BE2C (cell line): ENCODE data around the gene DGAT2.
A peak's percentile ranks its signal among the peaks of the same experiment; 100 is the strongest.

Source experiments
- DNase-seq: peaks from one replicate; pipeline ENCODE4 v3.0.0-alpha.2; 2020
- H3K27me3 ChIP-seq: fragments of 250-450 bp; sonication (Bioruptor Pico); 2 replicates; pipeline ENCODE4 v1.5.1; 2020; ENCODE audit warnings: mild to moderate bottlenecking
- H3K36me3 ChIP-seq: fragments of 250-450 bp; sonication (Bioruptor Pico); 2 replicates; pipeline ENCODE4 v1.5.1; 2020; ENCODE audit warnings: mild to moderate bottlenecking
- H3K4me1 ChIP-seq: fragments of 250-450 bp; sonication (Bioruptor Pico); 2 replicates; pipeline ENCODE4 v1.5.1; 2020
- H3K4me3 ChIP-seq: 2 replicates; pipeline ENCODE4 v1.5.1; 2011; ENCODE audit warnings: low read depth, low read length
- H3K9me3 ChIP-seq: fragments of 250-450 bp; sonication (Bioruptor Pico); 2 replicates; pipeline ENCODE4 v1.5.1; 2020
- TF ChIP-seq, protein P1 (sequence below): IDR thresholded peaks from 2 replicates; pipeline ENCODE4 v1.5.1; 2012; ENCODE audit warnings: mild to moderate bottlenecking, low read depth, low read length

DGAT2 gene

DNA sequence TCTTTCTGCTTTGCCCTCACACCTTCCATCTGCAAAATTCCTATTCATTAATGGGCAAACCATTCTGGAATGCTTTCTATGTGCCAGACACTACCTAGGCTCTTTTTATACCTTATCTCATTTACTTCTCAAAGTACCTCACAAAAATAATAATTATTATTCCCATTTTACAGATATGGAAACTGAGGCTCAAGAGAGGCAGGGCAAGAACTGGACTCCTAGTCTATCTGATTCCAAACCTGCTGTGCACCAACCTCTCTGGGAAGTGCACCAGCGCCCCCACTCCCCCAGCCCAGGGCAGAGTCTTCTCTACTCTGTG, 826 bp upstream of the DGAT2 start:
- Histone ChIP-seq H3K27me3 (peaks cover 7% of the 10 kb centered on the region; the same call in 1 of the 2 replicates), H3K9me3 (no peaks in the 10 kb centered on the region), H3K4me1 (0 out of 2 replicates have a peak, but pooled peaks cover 3% of the 10 kb centered on the region), H3K4me3 (no peak overlapping the region), H3K36me3 (no peaks in the 10 kb centered on the region)
- TF ChIP-seq, protein P1, sequence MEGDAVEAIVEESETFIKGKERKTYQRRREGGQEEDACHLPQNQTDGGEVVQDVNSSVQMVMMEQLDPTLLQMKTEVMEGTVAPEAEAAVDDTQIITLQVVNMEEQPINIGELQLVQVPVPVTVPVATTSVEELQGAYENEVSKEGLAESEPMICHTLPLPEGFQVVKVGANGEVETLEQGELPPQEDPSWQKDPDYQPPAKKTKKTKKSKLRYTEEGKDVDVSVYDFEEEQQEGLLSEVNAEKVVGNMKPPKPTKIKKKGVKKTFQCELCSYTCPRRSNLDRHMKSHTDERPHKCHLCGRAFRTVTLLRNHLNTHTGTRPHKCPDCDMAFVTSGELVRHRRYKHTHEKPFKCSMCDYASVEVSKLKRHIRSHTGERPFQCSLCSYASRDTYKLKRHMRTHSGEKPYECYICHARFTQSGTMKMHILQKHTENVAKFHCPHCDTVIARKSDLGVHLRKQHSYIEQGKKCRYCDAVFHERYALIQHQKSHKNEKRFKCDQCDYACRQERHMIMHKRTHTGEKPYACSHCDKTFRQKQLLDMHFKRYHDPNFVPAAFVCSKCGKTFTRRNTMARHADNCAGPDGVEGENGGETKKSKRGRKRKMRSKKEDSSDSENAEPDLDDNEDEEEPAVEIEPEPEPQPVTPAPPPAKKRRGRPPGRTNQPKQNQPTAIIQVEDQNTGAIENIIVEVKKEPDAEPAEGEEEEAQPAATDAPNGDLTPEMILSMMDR: no peak
- no peak for DNase-seq

DNA sequence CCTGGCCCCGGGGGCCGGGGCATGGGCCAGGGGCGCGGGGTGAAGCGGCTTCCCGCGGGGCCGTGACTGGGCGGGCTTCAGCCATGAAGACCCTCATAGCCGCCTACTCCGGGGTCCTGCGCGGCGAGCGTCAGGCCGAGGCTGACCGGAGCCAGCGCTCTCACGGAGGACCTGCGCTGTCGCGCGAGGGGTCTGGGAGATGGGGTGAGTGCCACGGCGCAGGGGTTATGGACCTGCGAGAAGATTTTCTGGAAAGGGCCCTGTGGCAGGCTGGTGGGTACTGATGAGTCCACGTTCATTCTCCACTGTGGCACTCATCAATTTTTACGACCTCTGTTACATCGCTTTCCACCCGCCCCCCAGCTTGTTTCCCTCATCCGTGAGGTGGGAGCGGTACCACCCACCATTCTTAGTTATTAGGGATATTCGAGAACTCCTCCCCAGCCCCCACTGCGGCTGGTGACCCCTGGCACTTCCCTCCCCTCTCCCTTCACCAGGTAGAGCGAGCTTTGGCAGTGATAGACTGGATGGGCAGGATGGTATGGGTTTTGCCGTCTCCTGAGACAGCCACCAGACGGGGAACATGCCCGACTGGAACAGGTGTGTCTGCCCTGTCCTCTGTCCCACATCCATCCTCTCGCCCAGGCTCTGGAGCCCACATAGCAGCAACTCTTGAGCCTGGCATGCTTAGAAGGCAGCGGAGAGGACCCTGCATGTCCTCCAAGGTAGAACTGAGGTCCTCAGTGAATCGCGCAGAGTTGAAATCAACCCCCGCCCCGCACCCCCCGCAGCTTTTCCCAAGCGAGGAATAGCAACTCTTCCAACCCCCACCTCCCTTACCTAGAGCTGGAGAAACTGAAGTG, 562 bp downstream of the DGAT2 start:
- H3K4me3 ChIP-seq: peak overlapping the region; percentile 47
- H3K4me1 ChIP-seq: 0 out of 2 replicates have a peak, but pooled peaks cover 3% of the 10 kb centered on the region
- TF ChIP-seq, protein P1: no peak
- no peaks in the 10 kb centered on the region for H3K9me3 ChIP-seq
- H3K36me3 ChIP-seq: no peaks in the 10 kb centered on the region
- peaks cover 7% of the 10 kb centered on the region; the same call in 1 of the 2 replicates for H3K27me3 ChIP-seq
- DNase-seq: no peak

DNA sequence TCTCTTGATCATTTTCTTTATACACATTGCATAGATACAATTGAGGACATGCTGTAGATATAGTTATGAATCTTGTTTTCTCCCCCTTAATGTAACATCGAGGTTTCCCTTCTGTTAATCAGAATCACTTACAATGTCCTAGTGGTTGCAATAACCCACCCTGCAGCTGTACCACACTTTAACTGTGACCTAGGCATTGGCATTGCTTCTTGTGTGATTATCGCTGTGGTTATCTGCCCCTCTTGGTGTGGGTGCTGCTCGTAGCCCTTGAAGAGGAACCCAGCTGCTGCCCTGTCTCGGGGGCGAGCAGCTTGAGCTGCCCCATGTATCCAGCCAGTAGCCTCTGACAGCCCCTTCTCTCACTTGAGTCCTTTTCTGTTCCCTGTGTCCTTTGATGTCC, 1.5 kb downstream of the DGAT2 start:
- Histone ChIP-seq H3K36me3 (no peaks in the 10 kb centered on the region), H3K4me3 (no peak overlapping the region), H3K9me3 (no peaks in the 10 kb centered on the region), H3K4me1 (0 out of 2 replicates have a peak, but pooled peaks cover 3% of the 10 kb centered on the region), H3K27me3 (peaks cover 7% of the 10 kb centered on the region; the same call in 1 of the 2 replicates)
- no peak for DNase-seq
- TF ChIP-seq, protein P1: no peak

DNA sequence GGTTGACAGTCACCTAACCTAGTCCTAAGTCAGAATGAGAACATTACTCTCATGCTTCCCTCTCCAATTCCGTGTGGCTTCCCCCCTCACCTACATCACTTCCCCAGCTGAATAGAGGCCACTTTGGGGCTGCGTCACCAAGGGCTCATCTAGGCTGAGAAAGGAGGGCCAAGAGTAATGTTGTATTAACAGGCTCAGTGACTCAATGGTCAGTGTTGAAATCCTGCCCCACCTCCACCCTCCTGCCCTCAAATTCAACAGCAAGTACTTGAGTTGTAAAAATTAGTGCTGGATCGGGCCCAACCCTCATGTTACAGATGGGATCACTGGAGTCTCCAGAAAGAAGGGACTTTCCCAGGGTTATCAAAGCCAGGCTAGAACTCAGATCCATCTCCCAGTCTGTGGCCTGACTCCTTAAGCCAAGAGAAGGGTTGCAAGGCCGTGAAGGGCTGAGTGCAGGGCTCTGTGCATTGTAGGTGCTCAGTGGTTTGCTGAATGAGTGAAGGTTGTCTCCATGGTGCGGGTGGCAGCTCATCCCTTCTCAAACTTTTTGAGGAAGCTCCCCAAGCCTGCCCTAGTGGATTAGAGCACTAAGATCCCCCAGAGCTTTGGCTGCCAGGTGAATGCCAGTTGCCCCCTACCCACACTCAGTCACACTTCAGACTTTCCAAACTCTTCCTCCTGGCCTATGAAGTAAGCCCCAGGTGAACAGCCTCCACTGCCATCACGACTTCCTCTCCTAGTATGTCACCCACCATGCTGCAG, 3.2 kb downstream of the DGAT2 start:
- H3K4me1 ChIP-seq: 0 out of 2 replicates have a peak, but pooled peaks cover 3% of the 10 kb centered on the region
- H3K4me3 ChIP-seq: no peak overlapping the region
- no peaks in the 10 kb centered on the region for H3K36me3 ChIP-seq
- H3K9me3 ChIP-seq: no peaks in the 10 kb centered on the region
- TF ChIP-seq, protein P1: no peak
- no peak for DNase-seq
- peaks cover 7% of the 10 kb centered on the region; the same call in 1 of the 2 replicates for H3K27me3 ChIP-seq

DNA sequence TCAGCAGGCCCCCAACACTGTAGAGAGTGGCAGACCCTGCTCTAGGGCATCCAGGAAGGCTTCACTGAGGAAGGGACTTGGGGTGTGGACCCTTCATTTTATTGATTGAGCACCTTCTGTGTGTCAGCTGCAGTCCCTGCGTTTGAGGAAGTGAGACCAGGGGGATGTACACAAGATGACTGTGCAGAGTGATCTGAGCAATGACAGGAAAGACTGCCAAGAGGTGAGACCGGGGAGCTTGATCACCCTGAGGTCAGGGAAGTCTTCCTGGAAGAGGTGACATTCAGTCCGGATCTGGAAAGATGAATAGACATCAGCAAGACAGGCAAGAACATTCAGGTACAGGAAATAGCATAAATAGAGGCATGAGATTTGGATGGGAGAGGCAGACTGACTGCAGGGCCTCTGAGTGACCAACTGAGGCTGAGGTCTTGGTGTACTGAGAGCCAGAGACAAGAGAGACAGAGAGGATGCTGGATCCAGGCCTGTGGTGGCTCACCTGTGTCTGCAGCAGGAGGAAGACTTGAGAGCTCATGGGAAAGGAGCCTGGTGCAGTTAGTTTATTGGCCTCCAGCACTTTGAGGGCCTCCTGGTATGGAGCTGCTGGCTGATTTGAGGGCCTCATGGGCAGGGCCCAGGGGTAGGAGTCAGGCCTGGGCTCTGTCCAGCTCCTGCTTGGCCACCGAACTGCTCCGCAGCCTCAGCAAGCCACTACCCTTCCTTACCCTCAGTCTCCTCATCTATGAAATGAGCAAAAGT, 5.2 kb downstream of the DGAT2 start:
- Histone ChIP-seq H3K4me3 (no peak overlapping the region), H3K27me3 (peaks cover 6% of the 10 kb centered on the region; the same call in 1 of the 2 replicates), H3K36me3 (no peaks in the 10 kb centered on the region), H3K9me3 (no peaks in the 10 kb centered on the region), H3K4me1 (no peaks in the 10 kb centered on the region)
- TF ChIP-seq, protein P1: no peak
- DNase-seq: peak; percentile 3
